Suprapubic skin (tissue), 4 donors: ENCODE data around the gene C16orf90. TPM values are rescaled to one million over a fixed set of nuclear protein-coding genes. Genes with fewer than 3 reads are reported as not detected.

Experiments used
- DNase-seq, 2 donors: peaks; one replicate each; pipeline ENCODE4 v3.0.0-alpha.2; 2019; ENCODE audit warnings: low spot score in 2 of 2
- H3K27ac ChIP-seq: fragments of 200-600 bp; sonication (generic); one replicate; pipeline ENCODE4 v1.5.1; 2019
- H3K27me3 ChIP-seq: fragments of 200-600 bp; sonication (generic); one replicate; pipeline ENCODE4 v1.5.1; 2019
- H3K36me3 ChIP-seq: fragments of 200-600 bp; sonication (generic); one replicate; pipeline ENCODE4 v1.5.1; 2019
- H3K4me1 ChIP-seq: fragments of 200-600 bp; sonication (generic); one replicate; pipeline ENCODE4 v1.5.1; 2019
- H3K4me3 ChIP-seq: fragments of 200-600 bp; sonication (generic); one replicate; pipeline ENCODE4 v1.5.1; 2019; ENCODE audit warnings: mild to moderate bottlenecking
- H3K9me3 ChIP-seq: fragments of 200-600 bp; sonication (generic); one replicate; pipeline ENCODE4 v1.5.1; 2019
- EP300 ChIP-seq: sonication (generic); formaldehyde crosslinking; IDR thresholded peaks from one replicate; pipeline ENCODE4 v1.6.1; 2017; ENCODE audit warnings: antibody characterized with exemption
- POLR2A ChIP-seq, 2 donors: fragments of 450-650 bp; IDR thresholded peaks; one replicate each; pipeline ENCODE4 v1.6.1; 2017; ENCODE audit warnings: antibody characterized with exemption in 2 of 2, mild to moderate bottlenecking in 2 of 2, moderate library complexity in 2 of 2
- POLR2AphosphoS5 ChIP-seq, 3 donors: sonication (generic); formaldehyde crosslinking; IDR thresholded peaks; one replicate each; pipeline ENCODE4 v1.6.1; 2017; ENCODE audit warnings: antibody characterized with exemption in 3 of 3
- WGBS: methylation state at CpG from one replicate; pipeline ENCODE4 v1.1.5; 2018; 5-methylcytosine and 5-hydroxymethylcytosine counted together
- total RNA-seq, 4 donors: library from RNA; depleted of rRNA; stranded (reverse); fragments of >200 nt; gene quantifications; one replicate each; pipeline ENCODE4 v1.1.0, GENCODE V29; 2016
- TF ChIP-seq, protein P1 (sequence below), 2 donors: fragments of 200-600 bp in 1 of 2; fragments of 450-650 bp in 1 of 2; sonication (generic) in 1 of 2; IDR thresholded peaks; one replicate each; pipeline ENCODE4 v1.5.1; 2016 to 2019; ENCODE audit warnings: antibody characterized with exemption in 2 of 2, mild to moderate bottlenecking in 1 of 2, moderate library complexity in 1 of 2

The C16orf90 gene
- total RNA-seq, 4 donors from 2014 or later, result not detected

DNA sequence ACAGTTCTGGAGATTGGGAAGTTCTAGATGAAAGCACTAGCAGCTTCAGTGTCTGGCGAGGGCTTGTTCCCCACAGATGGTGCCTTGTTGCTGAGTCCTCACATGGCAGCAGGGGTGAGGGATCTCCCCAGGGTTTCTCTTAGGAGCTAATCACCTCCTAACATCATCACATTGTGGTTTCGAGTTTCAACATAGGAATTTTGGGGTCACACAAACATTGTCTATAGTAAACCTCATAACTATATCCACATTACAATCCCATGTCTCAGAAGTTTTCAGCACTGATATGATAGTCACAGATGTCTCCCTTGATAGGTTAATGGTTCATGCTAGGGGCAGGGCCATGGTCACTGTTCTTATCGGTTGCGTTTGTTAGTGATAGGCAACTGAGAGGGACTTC is 19.3 kb upstream of the C16orf90 start:
- TF ChIP-seq, protein P1, sequence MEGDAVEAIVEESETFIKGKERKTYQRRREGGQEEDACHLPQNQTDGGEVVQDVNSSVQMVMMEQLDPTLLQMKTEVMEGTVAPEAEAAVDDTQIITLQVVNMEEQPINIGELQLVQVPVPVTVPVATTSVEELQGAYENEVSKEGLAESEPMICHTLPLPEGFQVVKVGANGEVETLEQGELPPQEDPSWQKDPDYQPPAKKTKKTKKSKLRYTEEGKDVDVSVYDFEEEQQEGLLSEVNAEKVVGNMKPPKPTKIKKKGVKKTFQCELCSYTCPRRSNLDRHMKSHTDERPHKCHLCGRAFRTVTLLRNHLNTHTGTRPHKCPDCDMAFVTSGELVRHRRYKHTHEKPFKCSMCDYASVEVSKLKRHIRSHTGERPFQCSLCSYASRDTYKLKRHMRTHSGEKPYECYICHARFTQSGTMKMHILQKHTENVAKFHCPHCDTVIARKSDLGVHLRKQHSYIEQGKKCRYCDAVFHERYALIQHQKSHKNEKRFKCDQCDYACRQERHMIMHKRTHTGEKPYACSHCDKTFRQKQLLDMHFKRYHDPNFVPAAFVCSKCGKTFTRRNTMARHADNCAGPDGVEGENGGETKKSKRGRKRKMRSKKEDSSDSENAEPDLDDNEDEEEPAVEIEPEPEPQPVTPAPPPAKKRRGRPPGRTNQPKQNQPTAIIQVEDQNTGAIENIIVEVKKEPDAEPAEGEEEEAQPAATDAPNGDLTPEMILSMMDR (IDR thresholded peaks at IDR 0.05), result no peak
- TF ChIP-seq POLR2A (IDR thresholded peaks at IDR 0.05) (no peak), POLR2AphosphoS5 (IDR thresholded peaks at IDR 0.05) (no peak), EP300 (no peak)
- DNase-seq, result no peak
- H3K27me3 ChIP-seq, result no peaks in the 10 kb centered on the region
- no peak overlapping the region for H3K4me3 ChIP-seq
- H3K36me3 ChIP-seq, result peaks cover 78% of the 10 kb centered on the region
- WGBS, result 91% methylated on average over 4 of the region's 4 CpGs
- H3K4me1 ChIP-seq, result no peaks in the 10 kb centered on the region
- no peak overlapping the region for H3K27ac ChIP-seq
- no peaks in the 10 kb centered on the region for H3K9me3 ChIP-seq

DNA sequence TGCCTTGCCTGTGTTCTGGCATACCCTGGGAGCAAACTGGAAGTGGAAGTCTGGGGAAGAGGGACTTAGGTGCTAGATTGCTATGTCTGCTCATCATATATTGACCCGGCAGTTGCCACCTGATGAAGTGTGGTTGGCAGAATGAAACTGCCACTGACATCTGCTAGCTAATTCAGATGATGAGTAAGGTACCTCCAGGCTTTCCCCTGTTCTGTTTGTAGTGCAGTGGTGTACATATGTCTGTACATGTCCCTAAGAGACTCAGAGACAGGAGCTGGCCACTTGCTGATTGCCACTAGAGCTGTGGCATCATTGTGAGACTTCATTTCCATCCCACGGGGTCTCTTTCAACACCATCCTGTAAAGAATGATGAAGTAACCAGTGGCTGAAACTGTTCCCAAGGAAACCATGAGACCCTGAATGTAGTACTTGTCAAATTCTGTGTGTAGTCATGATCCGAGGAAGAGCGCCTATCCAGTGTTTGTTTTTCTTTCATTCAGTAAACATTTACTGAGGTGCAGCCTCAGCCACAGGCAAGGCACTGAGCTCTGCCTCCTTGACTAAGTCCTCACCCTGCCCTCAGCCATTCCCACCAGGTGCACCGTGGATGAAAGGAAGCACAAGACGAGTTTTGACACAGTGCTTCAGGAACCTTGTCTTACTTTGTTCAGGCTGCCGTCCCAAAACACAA is 18.7 kb upstream of the C16orf90 start:
- no peaks in the 10 kb centered on the region for H3K4me1 ChIP-seq
- WGBS, result 80% methylated on average over 7 of the region's 7 CpGs
- no peaks in the 10 kb centered on the region for H3K9me3 ChIP-seq
- H3K27ac ChIP-seq, result no peak overlapping the region
- H3K27me3 ChIP-seq, result no peaks in the 10 kb centered on the region
- peaks cover 79% of the 10 kb centered on the region for H3K36me3 ChIP-seq
- no peak for DNase-seq
- H3K4me3 ChIP-seq, result no peak overlapping the region
- TF ChIP-seq POLR2AphosphoS5 (IDR thresholded peaks at IDR 0.05), result no peak
- TF ChIP-seq, protein P1 (IDR thresholded peaks at IDR 0.05), result no peak
- no peak for TF ChIP-seq POLR2A (IDR thresholded peaks at IDR 0.05)
- TF ChIP-seq EP300, result no peak

DNA sequence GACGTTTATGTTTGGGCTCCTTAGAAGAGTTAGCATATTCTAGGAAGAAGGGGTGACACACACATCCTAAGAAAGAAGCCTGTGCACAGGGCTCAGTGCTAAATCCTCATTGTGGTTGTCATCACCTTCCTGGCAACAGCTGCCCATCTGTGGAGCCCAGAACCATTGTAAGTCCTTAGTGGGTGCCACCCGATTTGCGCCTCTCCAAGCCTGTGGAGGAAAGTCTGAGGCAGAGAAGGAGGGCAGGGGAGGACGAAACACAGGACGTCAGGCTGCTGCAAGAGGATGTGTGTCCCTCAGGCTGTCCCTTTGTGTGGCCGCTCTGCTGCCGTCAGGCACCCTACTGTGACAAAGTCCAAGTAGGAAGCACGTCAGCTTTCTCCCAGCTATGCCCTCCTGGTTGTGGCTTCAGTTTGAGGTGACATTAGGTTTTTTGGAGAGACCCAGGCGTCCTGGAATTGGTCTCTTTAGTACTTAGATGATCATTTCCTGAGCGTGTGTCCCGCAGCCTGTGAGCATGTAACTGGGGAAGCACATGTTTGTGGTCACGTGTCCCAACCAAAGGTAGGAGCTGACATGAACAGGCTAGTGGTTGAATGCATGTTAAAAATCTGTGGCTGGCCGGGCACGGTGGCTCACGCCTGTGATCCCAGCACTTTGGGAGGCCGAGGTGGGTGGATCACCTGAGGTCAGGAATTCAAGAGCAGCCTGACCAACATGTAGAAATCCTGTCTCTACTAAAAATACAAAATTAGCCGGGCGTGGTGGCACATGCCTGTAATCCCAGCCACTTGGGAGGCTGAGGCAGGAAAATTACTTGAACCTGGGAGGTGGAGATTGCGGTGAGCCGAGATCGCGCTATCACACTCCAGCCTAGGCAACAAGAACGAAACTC is 16.2 kb upstream of the C16orf90 start:
- 92% methylated on average over 23 of the region's 23 CpGs for WGBS
- no peak for TF ChIP-seq EP300
- TF ChIP-seq, protein P1 (IDR thresholded peaks at IDR 0.05), result no peak
- TF ChIP-seq POLR2A (IDR thresholded peaks at IDR 0.05), result no peak
- no peak for TF ChIP-seq POLR2AphosphoS5 (IDR thresholded peaks at IDR 0.05)

DNA sequence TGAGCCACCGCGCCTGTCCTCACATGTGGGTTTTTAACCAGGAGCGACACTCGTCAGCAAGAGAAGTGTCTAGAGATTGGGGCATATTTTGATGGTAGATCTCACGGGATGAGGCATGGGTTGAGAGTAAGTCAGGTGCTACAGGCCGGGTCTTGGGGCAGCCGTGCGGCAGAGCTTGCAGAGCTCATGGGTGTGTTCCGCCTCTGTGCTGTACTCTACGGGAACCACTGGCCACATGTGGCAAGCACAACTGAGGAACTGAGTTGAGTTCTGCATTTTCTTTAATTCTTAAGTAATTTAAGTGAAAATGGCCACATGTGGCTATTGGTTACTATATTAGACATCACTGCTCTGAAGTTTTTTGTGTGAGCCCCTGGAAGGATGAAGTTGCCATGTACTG is 15.1 kb upstream of the C16orf90 start:
- H3K4me1 ChIP-seq, result no peaks in the 10 kb centered on the region
- whole genome bisulfite sequencing, result 94% methylated on average over 9 of the region's 10 CpGs
- no peaks in the 10 kb centered on the region for H3K27me3 ChIP-seq
- peaks cover 83% of the 10 kb centered on the region for H3K36me3 ChIP-seq
- TF ChIP-seq EP300, result no peak
- no peak for TF ChIP-seq POLR2AphosphoS5 (IDR thresholded peaks at IDR 0.05)
- TF ChIP-seq, protein P1 (IDR thresholded peaks at IDR 0.05), result no peak
- TF ChIP-seq POLR2A (IDR thresholded peaks at IDR 0.05), result no peak
- no peak overlapping the region for H3K4me3 ChIP-seq
- no peak for DNase-seq
- H3K9me3 ChIP-seq, result no peaks in the 10 kb centered on the region
- no peak overlapping the region for H3K27ac ChIP-seq

More for the DNA sequence above, 16.2 kb upstream of the C16orf90 start:
- no peak for DNase-seq
- Histone ChIP-seq H3K36me3 (peaks cover 87% of the 10 kb centered on the region), H3K27me3 (no peaks in the 10 kb centered on the region), H3K4me1 (no peaks in the 10 kb centered on the region), H3K27ac (no peak overlapping the region), H3K9me3 (no peaks in the 10 kb centered on the region), H3K4me3 (no peak overlapping the region)

DNA sequence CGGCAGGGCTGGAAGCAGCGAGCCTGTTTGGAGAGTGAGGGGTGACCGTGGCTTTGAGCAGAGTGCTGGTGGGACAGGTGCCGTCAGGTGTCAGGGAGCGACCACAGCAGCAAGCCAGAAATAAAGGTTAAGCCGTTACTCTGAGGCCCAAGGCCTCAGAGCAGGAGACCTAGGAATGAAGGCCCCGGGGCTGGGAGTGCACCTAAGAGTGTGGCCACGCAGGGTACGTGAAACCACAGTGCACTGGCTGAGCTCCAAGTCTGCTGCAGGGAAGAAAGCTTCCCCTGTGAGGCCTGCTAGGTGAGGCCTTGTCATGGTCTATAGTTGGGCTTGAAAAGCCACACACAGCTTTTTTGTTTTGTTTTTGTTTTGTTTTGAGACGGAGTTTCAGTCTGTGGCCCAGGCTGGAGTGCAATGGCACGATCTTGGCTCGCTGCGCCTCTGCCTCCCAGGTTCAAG is 14.2 kb upstream of the C16orf90 start:
- Histone ChIP-seq H3K27ac (no peak overlapping the region), H3K4me3 (no peak overlapping the region), H3K36me3 (peaks cover 79% of the 10 kb centered on the region), H3K27me3 (no peaks in the 10 kb centered on the region), H3K9me3 (no peaks in the 10 kb centered on the region), H3K4me1 (no peaks in the 10 kb centered on the region)
- 65% methylated on average over 13 of the region's 13 CpGs for WGBS
- no peak for DNase-seq
- no peak for TF ChIP-seq POLR2A (IDR thresholded peaks at IDR 0.05)
- TF ChIP-seq POLR2AphosphoS5 (IDR thresholded peaks at IDR 0.05), result no peak
